Body of pancreas (tissue), 4 donors: ENCODE data around the gene YWHAG. TPM values are rescaled to one million over a fixed set of nuclear protein-coding genes. Genes with fewer than 3 reads are reported as not detected.

Experiments
- ATAC-seq: fragments of 150-250 bp; one replicate; pipeline ENCODE4 v1.9.1; 2016
- DNase-seq, 4 donors: peaks; one replicate each; pipeline ENCODE4 v3.0.0-alpha.2; 2019
- H3K27ac ChIP-seq, 4 donors: fragments of 200-600 bp; sonication (generic); 1 replicate in 3 of 4; 2 replicates in 1 of 4; pipeline versions ENCODE4 v1.5.1 to v1.6.1; 2016 to 2019; ENCODE audit warnings: mild to moderate bottlenecking in 1 of 4, mixed read lengths in 1 of 4, moderate library complexity in 1 of 4
- H3K27me3 ChIP-seq, 2 donors: fragments of 200-600 bp; sonication (generic); one replicate each; pipeline ENCODE4 v1.6.0; 2016; ENCODE audit warnings: mild to moderate bottlenecking in 1 of 2
- H3K36me3 ChIP-seq, 2 donors: fragments of 200-600 bp; sonication (generic); replicated peaks in 1 of 2; 2 replicates each; pipeline ENCODE4 v1.5.1; 2016; ENCODE audit warnings: low read depth in 2 of 2; ENCODE audit not compliant: insufficient read depth in 1 of 2
- H3K4me1 ChIP-seq: fragments of 200-600 bp; sonication (generic); one replicate; pipeline ENCODE4 v1.6.0; 2016
- H3K4me3 ChIP-seq, 2 donors: fragments of 200-600 bp; sonication (generic); 1 replicate in 1 of 2; 2 replicates in 1 of 2; pipeline ENCODE4 v1.5.1; 2016 to 2019
- H3K9me3 ChIP-seq, 3 donors: fragments of 200-600 bp; sonication (generic); 1 replicate in 2 of 3; 2 replicates in 1 of 3; pipeline ENCODE4 v1.5.1; 2016
- POLR2A ChIP-seq, 3 donors: fragments of 450-650 bp; IDR thresholded peaks; one replicate each; pipeline ENCODE4 v1.6.1; 2016; ENCODE audit warnings: antibody characterized with exemption in 3 of 3, mild to moderate bottlenecking in 2 of 3
- WGBS, 2 donors: methylation state at CpG; one replicate each; pipeline ENCODE4 v1.1.5; 2017; 5-methylcytosine and 5-hydroxymethylcytosine counted together
- intact Hi-C: fragments of 100-400 bp; cut with DNase I; formaldehyde crosslinking; loops from one replicate; pipeline ENCODE4 v1.15.1; 2023
- total RNA-seq, 2 donors: library from RNA; depleted of rRNA; stranded (reverse); fragments of >200 nt; gene quantifications; one replicate each; pipeline ENCODE4 v1.1.0, GENCODE V29; 2016
- TF ChIP-seq, protein P1 (sequence below), 7 experiments: fragments of 450-650 bp in 4 of 7; fragments of 200-600 bp in 3 of 7; sonication (generic) in 3 of 7; IDR thresholded peaks; one replicate each; pipeline ENCODE4 v1.5.1; 2016 to 2019; ENCODE audit warnings: antibody characterized with exemption in 7 of 7

Gene YWHAG
- total RNA-seq, 2 donors from 2014 or later: 24.1 to 60.0 TPM

DNA sequence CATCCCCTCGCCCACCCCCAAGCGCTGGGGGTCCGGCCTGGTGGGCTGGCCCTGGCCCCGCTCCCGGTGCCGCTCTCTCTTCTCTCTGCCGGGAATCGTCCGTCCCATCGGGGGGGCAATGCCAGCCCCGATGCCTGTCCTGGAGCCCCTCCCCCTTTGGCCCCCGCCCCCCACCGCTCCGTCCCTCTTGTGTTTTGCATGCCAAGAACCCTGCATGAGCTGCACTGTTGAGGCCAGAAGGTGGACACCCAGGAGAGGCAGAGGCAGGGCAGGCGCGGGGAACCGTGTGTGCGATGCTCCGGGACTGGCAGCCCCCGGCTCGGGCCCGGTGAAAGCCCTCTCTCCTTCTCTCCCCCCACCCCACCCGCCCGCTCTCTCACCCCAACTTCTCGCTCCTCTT lies 78.4 kb downstream of the YWHAG start:
- no peak overlapping the region for H3K27ac ChIP-seq
- intact Hi-C loops: loop anchor here (10.0 kb wide), 1 partner anchor 96 kb away; no protein-coding TSS in a partner anchor
- no peaks in the 10 kb centered on the region for H3K36me3 ChIP-seq
- ATAC-seq (no peak), DNase-seq (no peak)
- H3K27me3 ChIP-seq: peaks cover 0 to 3% of the 10 kb centered on the region in 2 donors
- H3K4me1 ChIP-seq: peaks cover 20% of the 10 kb centered on the region
- H3K4me3 ChIP-seq: no peak overlapping the region
- WGBS, 2 donors: 23 to 28% methylated on average over 14 to 22 of the region's 25 CpGs
- H3K9me3 ChIP-seq: no peaks in the 10 kb centered on the region
- TF ChIP-seq POLR2A (IDR thresholded peaks at IDR 0.05): no peak
- TF ChIP-seq, protein P1, sequence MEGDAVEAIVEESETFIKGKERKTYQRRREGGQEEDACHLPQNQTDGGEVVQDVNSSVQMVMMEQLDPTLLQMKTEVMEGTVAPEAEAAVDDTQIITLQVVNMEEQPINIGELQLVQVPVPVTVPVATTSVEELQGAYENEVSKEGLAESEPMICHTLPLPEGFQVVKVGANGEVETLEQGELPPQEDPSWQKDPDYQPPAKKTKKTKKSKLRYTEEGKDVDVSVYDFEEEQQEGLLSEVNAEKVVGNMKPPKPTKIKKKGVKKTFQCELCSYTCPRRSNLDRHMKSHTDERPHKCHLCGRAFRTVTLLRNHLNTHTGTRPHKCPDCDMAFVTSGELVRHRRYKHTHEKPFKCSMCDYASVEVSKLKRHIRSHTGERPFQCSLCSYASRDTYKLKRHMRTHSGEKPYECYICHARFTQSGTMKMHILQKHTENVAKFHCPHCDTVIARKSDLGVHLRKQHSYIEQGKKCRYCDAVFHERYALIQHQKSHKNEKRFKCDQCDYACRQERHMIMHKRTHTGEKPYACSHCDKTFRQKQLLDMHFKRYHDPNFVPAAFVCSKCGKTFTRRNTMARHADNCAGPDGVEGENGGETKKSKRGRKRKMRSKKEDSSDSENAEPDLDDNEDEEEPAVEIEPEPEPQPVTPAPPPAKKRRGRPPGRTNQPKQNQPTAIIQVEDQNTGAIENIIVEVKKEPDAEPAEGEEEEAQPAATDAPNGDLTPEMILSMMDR (IDR thresholded peaks at IDR 0.05): no peak

DNA sequence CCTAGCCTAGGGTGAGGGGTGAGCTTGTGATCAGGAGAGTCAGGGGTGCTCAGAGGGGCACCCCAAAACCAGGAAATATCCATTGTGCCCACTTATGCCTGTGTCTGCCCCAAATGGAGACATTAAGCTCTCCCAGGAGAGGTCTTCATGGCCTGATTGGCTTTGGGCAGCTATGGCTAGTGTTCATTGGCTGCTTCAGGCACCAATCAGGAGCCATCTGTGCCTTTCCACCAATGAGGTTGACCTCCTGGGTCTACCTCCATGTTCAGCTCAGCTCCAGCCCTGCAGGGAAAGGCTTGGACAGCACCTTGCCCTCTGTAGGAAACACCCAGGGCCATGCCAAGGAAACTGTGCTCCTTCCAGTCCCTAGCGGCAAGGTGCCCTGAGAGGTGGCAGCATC lies 80.3 kb downstream of the YWHAG start:
- no peak overlapping the region for H3K4me3 ChIP-seq
- H3K4me1 ChIP-seq: peaks cover 20% of the 10 kb centered on the region
- ATAC-seq: no peak
- no peaks in the 10 kb centered on the region for H3K36me3 ChIP-seq
- H3K27ac ChIP-seq: no peak overlapping the region
- no peaks in the 10 kb centered on the region for H3K9me3 ChIP-seq
- no peak for DNase-seq
- intact Hi-C loops: no loop called here
- WGBS, 2 donors: 91% methylated on average over 1 of the region's 1 CpG; no CpG with 5 or more reads in 1 of the 2 donors
- TF ChIP-seq, protein P1 (IDR thresholded peaks at IDR 0.05): no peak
- TF ChIP-seq POLR2A (IDR thresholded peaks at IDR 0.05): no peak
- H3K27me3 ChIP-seq: peaks cover 0 to 3% of the 10 kb centered on the region in 2 donors

Other genes starting within 250 kb of the YWHAG start
- 10 to 100 TPM in 1 of 2 donors, 1 to 10 TPM in 1; 3.4 to 13.8 TPM for gene SRRM3, start 157.1 kb downstream of the YWHAG start, total RNA-seq
- gene HSPB1, start 56.3 kb downstream of the YWHAG start, total RNA-seq: 100 to 1,000 TPM; 367 to 445 TPM
- gene SSC4D, start 50.7 kb upstream of the YWHAG start, total RNA-seq: 1 to 10 TPM; 3.6 to 7.6 TPM
- gene ZP3, start 66.0 kb upstream of the YWHAG start, total RNA-seq: 1 to 10 TPM; 3.3 to 4.4 TPM
- 10 to 100 TPM; 10.5 to 16.3 TPM for gene DTX2, start 102.7 kb upstream of the YWHAG start, total RNA-seq
- gene UPK3B, start 151.6 kb upstream of the YWHAG start, total RNA-seq: 1 to 10 TPM; 2.3 to 7.3 TPM
- gene SPDYE16, start 184.3 kb upstream of the YWHAG start, total RNA-seq: under 1 TPM in 1 of 2 donors, not detected in 1; 0.26 TPM